GM08714 (cell line): Measurements from ENCODE around the gene DDX55.

Experiments
- H3K4me3 ChIP-seq: fragments of 200-500 bp; sonication (Bioruptor generic); 2 replicates; pipeline ENCODE4 v1.5.1; 2014; ENCODE audit warnings: mild to moderate bottlenecking, low read length, inconsistent platforms
- ZNF274 ChIP-seq: IDR thresholded peaks from 2 replicates; pipeline ENCODE4 v1.6.1; 2012; ENCODE audit warnings: mild to moderate bottlenecking, low read depth, low read length

DDX55 gene

DNA sequence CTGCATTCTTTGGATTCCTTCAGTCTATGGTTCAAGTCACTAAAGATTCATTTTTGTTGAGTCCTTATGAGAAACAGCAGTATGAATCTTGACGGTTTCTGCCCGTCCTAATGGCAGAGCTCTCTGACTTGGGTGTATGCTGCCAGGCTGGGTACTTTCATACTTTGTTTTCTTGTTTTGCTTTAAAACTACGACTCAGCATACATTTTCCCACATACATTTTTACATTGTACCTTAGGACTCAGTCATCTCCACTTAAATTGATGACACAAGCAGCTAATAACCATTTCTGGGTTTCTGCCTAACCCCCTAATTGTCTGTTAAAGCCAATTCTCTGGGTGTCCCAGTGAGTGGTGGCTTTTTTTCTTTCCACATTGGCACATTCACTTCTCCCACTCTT, 4.8 kb upstream of the DDX55 start:
- no peak overlapping the region for H3K4me3 ChIP-seq
- no peak for TF ChIP-seq ZNF274

DNA sequence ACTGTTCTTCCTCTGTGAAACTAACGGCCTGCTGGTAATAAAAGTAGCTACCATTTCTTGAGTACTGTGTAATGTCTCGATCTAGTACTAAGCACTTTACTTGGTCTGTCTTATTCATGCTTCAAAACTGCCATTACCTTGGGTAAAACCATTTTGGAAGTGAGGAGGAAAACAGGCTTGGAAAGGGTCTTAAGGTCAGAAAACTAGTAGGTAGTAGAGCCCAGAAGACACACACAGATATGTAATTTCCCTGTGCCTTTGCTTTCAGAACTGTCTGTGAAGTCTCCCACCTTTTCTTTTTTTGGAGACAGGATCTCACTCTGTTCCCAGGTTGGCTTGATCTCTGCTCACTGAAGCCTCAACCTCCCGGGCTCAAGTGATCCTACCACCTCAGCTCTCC, 3.4 kb upstream of the DDX55 start:
- no peak overlapping the region for H3K4me3 ChIP-seq
- TF ChIP-seq ZNF274, result no peak

GRCh38 chr12:123599310-123599709, 2.6 kb upstream of the DDX55 start:
- no peak for TF ChIP-seq ZNF274
- no peak overlapping the region for H3K4me3 ChIP-seq

GRCh38 chr12:123599721-123600120, 2.2 kb upstream of the DDX55 start:
- H3K4me3 ChIP-seq, result no peak overlapping the region
- no peak for TF ChIP-seq ZNF274

- peak overlapping the region; percentile 95 for H3K4me3 ChIP-seq
- no peak for TF ChIP-seq ZNF274
Observed at GRCh38 chr12:123602651-123603195, 824 bp downstream of the DDX55 start.

- peak overlapping the region; percentile 95; the same call in 1 of the 2 replicates for H3K4me3 ChIP-seq
Observed at GRCh38 chr12:123603495-123603894, 1.6 kb downstream of the DDX55 start.

DNA sequence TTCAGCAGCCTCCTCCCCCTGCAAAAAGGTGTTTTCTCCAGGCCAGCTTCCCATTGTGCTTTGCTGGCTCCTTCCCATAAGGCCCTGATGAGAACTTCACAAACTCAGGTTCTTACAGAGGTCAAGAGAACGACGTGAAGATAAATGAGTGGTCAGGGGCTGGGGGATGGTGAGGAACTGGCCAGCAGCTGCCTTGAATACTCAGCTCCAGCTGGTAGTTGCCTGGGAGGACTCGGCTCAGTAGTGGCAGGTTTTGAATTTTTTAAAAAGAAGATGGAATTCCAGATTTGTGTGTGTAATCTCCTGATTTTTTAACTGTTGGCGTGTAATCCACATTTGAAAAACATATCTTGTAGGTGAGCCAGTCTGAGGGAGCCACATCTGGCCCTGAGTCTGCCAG, 5.9 kb downstream of the DDX55 start:
- no peak overlapping the region for H3K4me3 ChIP-seq

DNA sequence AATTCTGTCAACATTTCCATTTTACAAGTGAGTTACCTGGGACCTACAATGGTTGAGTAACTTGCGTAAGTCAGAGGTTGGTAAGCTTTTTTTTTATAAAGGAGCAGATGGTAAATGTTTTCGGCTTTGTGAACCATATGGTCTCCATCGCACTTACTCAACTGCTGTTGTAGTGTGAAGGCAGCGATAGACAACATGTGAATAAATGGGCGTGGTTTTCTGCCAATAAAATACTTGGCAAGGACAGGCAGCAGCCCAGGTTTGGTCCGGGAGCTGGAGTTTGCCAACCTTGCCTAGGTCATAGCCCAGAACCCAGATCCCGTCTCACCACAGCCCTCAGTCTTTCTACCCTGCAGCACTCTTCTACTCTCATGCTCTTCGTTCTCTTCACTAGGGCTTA, 6.3 kb downstream of the DDX55 start:
- no peak overlapping the region for H3K4me3 ChIP-seq
- no peak for TF ChIP-seq ZNF274

More for the DNA sequence above, 5.9 kb downstream of the DDX55 start:
- no peak for TF ChIP-seq ZNF274

- TF ChIP-seq ZNF274, result no peak
- H3K4me3 ChIP-seq, result no peak overlapping the region
Observed at GRCh38 chr12:123614110-123614509, 12.2 kb downstream of the DDX55 start.

DNA sequence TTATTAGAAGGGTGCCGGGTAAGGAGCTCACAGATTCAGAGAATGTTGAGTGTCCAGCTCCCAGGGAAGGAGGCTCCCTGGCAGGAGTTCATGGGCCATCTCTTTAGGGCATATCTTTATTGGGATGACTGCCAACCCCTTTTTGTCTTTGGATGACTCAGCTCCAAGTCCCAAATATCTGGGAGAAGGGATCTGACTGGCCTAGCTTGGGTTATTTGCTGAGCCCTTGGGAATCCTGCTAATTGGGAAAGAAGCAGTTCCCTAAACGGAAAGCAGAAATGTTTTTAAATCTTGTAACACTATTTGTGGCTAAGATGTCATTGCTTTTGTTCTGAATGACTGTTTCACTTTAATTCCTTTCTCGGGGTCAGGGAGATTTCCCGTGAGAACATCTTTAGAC, 12.6 kb downstream of the DDX55 start:
- no peak for TF ChIP-seq ZNF274
- H3K4me3 ChIP-seq, result no peak overlapping the region

GRCh38 chr12:123617144-123617543, 15.2 kb downstream of the DDX55 start:
- no peak overlapping the region for H3K4me3 ChIP-seq

DNA sequence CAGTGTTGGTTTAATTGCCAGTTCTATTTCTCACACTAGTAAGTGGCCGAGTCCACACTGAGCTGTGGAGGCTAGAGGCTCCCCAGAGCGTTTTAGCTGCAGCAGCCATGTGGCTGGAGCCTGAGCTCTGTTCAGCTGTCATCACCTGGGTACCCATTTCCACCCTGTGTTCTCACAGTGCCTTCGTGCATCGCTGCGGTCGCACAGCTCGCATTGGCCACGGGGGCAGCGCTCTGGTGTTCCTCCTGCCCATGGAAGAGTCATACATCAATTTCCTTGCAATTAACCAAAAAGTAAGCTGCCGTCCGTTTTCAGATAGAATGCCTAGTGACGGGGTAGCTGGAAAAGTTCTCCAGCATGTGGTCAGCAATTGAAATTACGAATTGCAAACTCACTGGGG, 15.7 kb downstream of the DDX55 start:
- TF ChIP-seq ZNF274, result no peak
- no peak overlapping the region for H3K4me3 ChIP-seq

More at GRCh38 chr12:123617144-123617543, 15.2 kb downstream of the DDX55 start:
- no peak for TF ChIP-seq ZNF274

DNA sequence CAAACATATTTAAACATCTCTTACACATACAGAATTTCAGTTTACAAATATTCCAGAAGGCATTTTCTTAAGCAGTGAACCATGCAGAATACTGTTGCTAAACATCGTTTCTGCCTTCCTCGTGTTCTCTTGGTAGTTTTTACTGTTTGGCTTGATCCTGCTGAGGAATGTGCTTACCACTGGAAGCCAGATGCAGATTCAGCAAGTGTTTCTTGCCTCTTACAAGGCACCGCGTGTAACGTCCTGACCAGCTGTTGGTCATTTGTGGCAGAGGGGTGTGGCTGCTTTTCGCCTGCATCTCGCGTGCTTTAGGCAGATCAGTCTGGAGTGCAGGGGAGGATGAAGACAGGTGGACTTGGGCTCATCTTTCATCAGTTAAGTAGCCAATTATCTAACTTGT, 19.2 kb downstream of the DDX55 start:
- H3K4me3 ChIP-seq, result no peak overlapping the region
- TF ChIP-seq ZNF274, result no peak

GRCh38 chr12:123621619-123622530, 20.0 kb downstream of the DDX55 start:
- no peak for TF ChIP-seq ZNF274
- H3K4me3 ChIP-seq, result no peak overlapping the region

- H3K4me3 ChIP-seq, result peak within 1 kb of the TSS; percentile 99
- TF ChIP-seq ZNF274, result no peak
Observed at GRCh38 chr12:123633379-123634141, 31.7 kb downstream of the DDX55 start, which contains the start of the genes EIF2B1 and GTF2H3. TSS of gene EIF2B1 (minus strand) at chr12:123633686. CDS start at chr12:123633557, 129 bp downstream. TSS of gene GTF2H3 (plus strand) at chr12:123633829. CDS start at chr12:123633860, 31 bp downstream.
